Urinary bladder (tissue), 4 donors: ENCODE measurements around the gene SGSH. TPM values are rescaled to one million over a fixed set of nuclear protein-coding genes. Genes with fewer than 3 reads are reported as not detected.
A peak's percentile ranks its signal among the peaks of the same experiment; 100 is the strongest.
"Not testable (repeated sequence)": the region's sequence is repeated elsewhere in the genome, so short reads cannot be mapped to it uniquely, and the experiment has no call there.

Experiments used
- DNase-seq: peaks from one replicate; pipeline ENCODE4 v3.0.0-alpha.2; 2015; ENCODE audit errors: extremely low spot score
- H3K27ac ChIP-seq: one replicate; pipeline ENCODE4 v1.5.1; 2013; ENCODE audit warnings: low read depth, mild to moderate bottlenecking, moderate library complexity
- H3K36me3 ChIP-seq: one replicate; pipeline ENCODE4 v1.6.1; 2013; ENCODE audit warnings: mild to moderate bottlenecking, moderate library complexity; ENCODE audit not compliant: insufficient read depth
- H3K4me1 ChIP-seq: one replicate; pipeline ENCODE4 v1.6.1; 2013; ENCODE audit warnings: mild to moderate bottlenecking, moderate library complexity; ENCODE audit not compliant: insufficient read depth
- H3K4me3 ChIP-seq: one replicate; pipeline ENCODE4 v1.5.1; 2013; ENCODE audit warnings: low read depth, low read length
- WGBS: extraction: QIAGEN DNeasy Blood & Tissue Kit; methylation state at CpG from one replicate; pipeline ENCODE4 v1.1.7; 2013; 5-methylcytosine and 5-hydroxymethylcytosine counted together
- polyA plus RNA-seq: library from polyadenylated mRNA; stranded (reverse); fragments of 200-250 nt; gene quantifications from one replicate; pipeline ENCODE4 v1.2.3, GENCODE V29; 2013
- total RNA-seq: library from RNA; depleted of rRNA; stranded (reverse); fragments of >200 nt; gene quantifications from one replicate; pipeline ENCODE4 v1.2.3, GENCODE V29; 2014
- donor health status: healthy with polysubstance abuse.
- donor health status: healthy.

The SGSH gene
- total and polyA plus RNA-seq, 2 donors = 8.4 to 30.6 TPM

DNA sequence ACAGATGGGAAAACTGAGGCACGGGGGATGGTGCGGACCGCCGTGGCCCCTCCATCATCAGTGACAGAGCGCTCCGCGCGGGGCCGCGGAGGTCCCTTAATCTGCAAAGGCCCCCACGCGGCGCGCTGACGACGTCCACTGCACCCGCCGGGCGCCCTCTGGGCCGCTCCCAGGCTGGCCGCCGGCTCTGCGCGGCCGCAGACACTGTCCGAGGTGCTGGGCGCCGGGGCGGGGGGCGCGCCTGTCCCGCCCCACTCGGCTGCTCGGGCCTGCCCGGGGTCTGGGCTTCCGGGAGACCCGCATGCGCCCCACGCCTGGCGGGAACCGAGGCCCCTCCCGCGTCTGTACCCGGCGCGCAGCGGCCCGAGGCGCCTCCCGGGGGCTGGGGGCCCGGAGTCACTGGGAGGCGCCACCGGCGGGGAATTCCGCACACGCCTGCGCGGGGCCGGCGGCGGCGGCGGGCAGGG lies 40.0 kb upstream of the SGSH start:
- Histone ChIP-seq H3K4me3 (peak overlapping the region; percentile 80), H3K36me3 (no peaks in the 10 kb centered on the region), H3K27ac (peak overlapping the region; percentile 94), H3K4me1 (peaks cover 5% of the 10 kb centered on the region)
- under 1% methylated on average over 63 of the region's 63 CpGs for WGBS
- no peak for DNase-seq

DNA sequence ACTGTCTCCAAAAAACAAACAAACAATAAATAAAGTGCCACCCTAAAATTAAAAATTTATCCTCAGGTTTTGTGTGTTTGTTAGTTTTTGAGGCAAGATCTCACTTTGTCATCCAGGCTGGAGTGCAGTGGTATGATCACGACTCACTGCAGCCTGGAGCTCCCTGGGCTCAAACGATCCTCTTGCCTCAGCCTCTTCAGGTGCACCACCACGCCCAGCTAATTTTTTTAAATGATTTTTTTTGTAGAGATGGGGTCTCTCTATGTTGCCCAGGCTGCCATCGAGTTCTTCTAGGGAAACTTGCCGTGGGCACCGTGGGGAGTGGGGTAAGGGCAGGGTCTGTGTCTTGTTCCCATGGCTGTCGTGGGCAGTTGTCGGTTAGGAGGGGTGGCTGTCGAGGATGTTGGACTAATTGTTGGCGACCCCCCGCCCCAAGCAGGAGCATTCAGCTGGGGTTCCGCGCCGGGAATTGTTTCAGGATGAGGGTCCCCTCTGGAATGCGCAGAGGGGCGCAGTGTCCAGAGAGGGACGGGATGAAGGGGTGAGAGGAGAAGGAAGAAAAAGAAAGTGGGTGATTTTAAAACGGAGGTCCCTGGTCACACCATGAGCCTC lies 39.4 kb upstream of the SGSH start:
- DNase-seq = no peak
- 53% methylated on average over 18 of the region's 18 CpGs for WGBS
- Histone ChIP-seq H3K4me1 (peaks cover 5% of the 10 kb centered on the region), H3K4me3 (peak overlapping the region; percentile 80), H3K36me3 (no peaks in the 10 kb centered on the region), H3K27ac (peak overlapping the region; percentile 94)

DNA sequence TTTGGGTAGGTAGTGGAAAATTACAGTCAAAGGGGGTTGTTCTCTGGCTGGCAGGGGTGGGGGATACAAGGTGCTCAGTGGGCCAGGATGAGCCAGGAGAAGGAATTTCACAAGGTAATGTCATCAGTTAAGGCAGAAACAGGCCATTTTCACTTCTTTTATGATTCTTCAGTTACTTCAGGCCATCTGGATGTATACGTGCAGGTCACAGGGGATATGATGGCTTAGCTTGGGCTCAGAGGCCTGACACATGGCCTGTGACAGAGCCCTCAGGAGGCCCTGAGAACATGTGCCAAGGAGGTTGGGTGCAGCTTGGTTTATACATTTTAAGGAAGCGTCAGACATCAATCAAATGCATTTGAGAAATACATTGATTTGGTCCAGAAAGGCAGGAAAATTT lies 38.2 kb upstream of the SGSH start:
- not testable (repeated sequence) for H3K4me3 ChIP-seq, DNase-seq, H3K36me3 ChIP-seq, H3K27ac ChIP-seq, H3K4me1 ChIP-seq
- 83% methylated on average over 2 of the region's 2 CpGs for WGBS

DNA sequence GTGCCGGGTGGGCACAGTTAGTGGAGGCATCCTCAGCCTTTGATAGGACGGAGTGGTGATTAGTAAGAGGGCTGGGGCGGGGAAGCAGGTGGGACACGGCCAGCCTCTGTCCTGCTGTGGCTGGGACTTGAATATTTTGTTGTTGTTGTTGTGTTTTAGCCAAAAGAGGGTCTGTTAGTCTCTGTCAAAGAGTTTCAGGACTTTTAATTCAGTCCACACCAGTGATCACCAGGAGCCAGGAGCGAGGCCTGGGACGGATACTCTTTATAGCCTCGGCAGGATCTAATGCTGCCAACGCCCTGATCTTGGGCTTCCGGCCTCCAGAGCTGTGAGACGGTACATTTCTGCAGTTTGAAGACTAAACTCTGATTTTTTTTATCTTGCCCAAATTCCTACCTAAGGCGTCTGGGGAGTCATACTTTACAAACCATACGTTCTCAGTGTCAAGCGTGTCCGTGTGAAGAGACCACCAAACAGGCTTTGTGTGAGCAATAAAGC lies 37.6 kb upstream of the SGSH start:
- no peaks in the 10 kb centered on the region for H3K36me3 ChIP-seq
- DNase-seq = no peak
- H3K27ac ChIP-seq = no peak overlapping the region
- H3K4me3 ChIP-seq = no peak overlapping the region
- H3K4me1 ChIP-seq = peaks cover 3% of the 10 kb centered on the region
- WGBS = 61% methylated on average over 14 of the region's 14 CpGs

DNA sequence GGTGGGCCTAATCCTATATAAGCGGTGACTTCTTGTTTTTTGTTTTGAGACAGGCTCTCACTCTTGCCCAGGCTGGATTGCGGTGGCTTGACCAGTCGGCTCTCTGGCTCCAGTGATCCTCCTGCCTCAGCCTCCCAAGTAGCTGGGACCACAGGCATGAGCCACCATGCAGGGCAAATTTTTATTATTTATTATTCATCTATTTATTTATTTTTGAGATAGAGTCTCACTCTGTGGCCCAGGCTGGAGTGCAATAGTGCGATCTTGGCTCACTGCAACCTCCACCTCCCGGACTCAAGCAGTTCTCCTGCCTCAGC lies 35.9 kb upstream of the SGSH start:
- Histone ChIP-seq H3K27ac (no peak overlapping the region), H3K4me3 (no peak overlapping the region), H3K36me3 (no peaks in the 10 kb centered on the region), H3K4me1 (peaks cover 3% of the 10 kb centered on the region)
- DNase-seq = no peak
- WGBS = 95% methylated on average over 5 of the region's 5 CpGs

DNA sequence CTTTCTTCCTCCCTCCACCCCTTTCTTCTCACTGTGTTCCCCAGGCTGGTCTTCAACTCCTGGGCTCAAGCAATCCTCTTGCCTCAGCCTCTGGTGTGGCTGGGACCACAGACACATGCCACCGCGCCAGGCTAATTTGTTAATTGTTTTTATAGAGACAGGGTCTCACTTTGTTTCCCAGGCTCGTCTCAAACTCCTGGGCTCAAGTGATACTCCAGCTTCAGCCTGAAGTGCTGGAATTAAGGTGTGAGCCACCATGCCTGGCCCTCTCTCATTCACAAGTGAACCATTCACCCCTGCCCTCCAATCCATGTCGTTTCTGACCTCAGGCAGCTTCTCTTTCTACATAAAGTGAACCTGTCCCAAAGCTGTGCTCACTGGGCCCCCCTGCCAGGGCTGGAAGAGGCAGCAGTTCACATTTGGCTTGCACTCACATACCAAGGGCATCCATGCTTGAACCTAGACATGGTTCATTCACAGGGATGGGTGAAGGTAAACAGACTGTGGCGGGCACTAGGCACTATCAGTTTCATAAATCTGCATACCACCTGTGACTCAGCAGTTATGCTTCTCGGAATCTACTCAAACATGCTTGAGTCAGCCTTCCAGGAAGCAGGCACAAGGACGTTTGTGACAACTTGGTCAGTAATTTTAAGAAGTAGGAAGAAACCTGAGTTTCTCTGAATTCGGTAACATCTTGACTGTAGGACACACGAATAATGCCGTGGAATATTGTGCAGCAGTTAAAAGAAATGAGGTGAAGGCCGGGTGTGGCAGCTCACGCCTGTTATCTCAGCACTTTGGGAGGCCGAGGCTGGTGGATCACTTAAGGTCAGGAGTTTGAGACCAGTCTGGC lies 34.5 kb upstream of the SGSH start:
- Histone ChIP-seq H3K4me1 (peaks cover under 1% of the 10 kb centered on the region), H3K4me3 (no peak overlapping the region), H3K36me3 (no peaks in the 10 kb centered on the region), H3K27ac (peak overlapping the region; percentile 65)
- 66% methylated on average over 13 of the region's 13 CpGs for WGBS
- DNase-seq = peak; percentile 63

DNA sequence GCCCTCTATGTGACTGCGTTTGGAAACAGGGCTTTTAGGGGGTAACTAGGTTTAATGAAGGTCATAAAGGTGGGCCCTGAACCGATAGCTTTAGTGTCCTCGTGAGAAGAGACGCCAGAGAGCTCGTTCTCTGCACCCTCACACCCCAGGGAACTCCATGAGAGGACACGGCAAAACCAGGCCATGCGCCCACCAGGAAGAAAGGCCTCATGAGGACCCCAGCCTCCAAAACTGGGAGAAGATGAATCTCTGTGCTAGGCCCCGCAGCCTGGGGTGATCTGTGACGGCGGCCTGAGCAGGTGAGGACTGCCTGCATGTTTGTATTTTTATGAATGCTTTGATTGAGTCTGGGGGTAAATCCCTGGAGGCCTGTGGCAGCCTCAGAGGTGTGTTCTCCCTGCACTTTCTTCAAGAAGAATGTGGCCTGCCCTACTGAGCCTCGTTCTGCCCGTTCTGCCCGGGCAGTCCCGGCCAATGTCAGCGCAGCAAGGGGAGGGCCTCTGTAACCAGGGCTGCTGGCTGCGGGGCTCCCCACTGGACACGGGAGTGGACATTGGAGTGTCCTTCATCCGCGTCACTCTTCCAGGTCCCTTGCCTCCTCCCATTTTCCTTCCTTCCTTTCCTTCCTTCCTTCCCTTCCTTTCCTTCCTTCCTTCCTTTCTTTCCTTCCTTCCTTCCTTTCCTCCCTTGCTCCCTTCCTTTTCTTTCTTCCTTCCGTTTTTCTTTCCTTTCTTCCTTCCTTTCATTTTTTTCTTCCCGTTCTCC lies 33.7 kb upstream of the SGSH start:
- DNase-seq = no peak
- Histone ChIP-seq H3K27ac (no peak overlapping the region), H3K4me3 (no peak overlapping the region), H3K4me1 (no peaks in the 10 kb centered on the region), H3K36me3 (no peaks in the 10 kb centered on the region)
- 82% methylated on average over 21 of the region's 21 CpGs for WGBS

DNA sequence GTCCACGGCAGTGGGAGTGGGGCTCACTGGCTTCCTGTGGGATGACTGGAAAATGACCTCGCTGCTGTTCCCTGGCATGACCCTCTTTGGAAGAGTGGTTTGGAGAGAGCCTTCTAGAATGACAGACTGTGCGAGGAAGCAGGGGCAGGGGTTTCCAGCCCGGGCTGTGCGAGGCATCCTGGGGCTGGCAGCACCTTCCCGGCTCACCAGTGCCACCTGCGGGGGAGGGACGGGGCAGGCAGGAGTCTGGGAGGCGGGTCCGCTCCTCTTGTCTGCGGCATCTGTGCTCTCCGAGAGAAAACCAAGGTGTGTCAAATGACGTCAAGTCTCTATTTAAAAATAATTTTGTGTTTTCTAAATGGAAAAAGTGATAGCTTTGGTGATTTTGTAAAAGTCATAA lies 32.7 kb upstream of the SGSH start:
- no peak for DNase-seq
- Histone ChIP-seq H3K27ac (no peak overlapping the region), H3K36me3 (peaks cover 2% of the 10 kb centered on the region), H3K4me3 (no peak overlapping the region), H3K4me1 (no peaks in the 10 kb centered on the region)
- WGBS = 64% methylated on average over 13 of the region's 13 CpGs

DNA sequence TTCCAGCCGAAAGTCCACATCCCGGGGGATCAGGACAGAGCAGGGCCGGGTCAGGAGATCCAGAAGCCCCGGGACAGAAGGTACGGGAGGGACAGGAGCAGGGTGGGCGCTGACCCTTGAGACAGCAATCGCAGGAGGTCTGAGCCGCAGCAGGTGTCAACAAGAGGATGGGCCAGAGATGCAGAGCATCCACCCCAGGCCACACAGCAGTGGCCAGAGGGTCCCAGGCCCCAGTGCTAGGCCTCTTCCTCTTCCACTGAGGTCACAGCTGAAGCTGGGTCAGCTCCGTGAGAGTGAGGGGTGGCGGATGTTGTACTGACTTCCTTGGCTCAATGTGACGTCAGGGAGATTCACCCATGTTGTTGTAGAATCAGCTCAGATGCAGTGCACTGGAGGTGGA lies 31.8 kb upstream of the SGSH start:
- Histone ChIP-seq H3K4me1 (no peaks in the 10 kb centered on the region), H3K4me3 (no peak overlapping the region), H3K36me3 (peaks cover 2% of the 10 kb centered on the region), H3K27ac (no peak overlapping the region)
- WGBS = 91% methylated on average over 11 of the region's 11 CpGs
- DNase-seq = no peak

DNA sequence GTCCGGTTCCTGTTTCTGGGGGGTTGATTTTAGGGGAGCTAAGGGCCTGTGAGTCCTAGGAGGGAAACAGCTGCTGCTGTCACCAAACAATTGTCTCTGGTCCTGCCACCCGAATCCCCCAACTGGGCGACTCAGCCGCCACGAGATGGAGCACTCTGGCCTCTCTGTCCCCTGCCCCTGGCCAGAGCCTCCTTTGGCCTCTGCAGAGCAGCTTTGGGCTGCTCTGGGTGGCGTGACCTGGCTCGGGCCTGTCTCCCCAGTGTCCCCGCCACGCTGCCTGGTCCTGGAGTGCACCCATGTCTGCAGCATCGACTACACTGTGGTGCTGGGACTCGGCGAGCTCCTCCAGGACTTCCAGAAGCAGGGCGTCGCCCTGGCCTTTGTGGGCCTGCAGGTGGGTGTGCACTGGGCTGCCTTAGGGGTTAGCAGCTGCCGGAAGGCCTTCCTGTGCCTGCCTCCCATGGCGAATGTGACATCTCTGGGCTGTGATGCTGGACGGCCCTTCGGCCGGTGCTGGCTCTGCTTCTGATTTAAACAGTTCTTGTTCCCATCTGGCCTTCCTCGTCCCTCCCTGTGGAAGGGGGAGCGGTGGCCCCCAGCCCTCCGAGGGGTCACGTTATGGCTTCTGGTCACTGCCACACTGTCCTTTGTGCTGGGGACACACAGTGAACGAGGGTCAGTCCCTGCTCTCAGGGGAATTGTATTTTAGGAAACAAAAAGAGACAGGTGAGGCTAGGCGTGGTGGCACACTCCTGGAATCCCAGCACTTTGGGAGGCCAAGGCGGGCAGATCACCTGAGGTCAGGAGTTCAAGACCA lies 29.0 kb upstream of the SGSH start:
- H3K36me3 ChIP-seq = peaks cover 2% of the 10 kb centered on the region
- H3K4me1 ChIP-seq = no peaks in the 10 kb centered on the region
- no peak overlapping the region for H3K4me3 ChIP-seq
- 91% methylated on average over 26 of the region's 26 CpGs for WGBS
- H3K27ac ChIP-seq = no peak overlapping the region
- DNase-seq = no peak

DNA sequence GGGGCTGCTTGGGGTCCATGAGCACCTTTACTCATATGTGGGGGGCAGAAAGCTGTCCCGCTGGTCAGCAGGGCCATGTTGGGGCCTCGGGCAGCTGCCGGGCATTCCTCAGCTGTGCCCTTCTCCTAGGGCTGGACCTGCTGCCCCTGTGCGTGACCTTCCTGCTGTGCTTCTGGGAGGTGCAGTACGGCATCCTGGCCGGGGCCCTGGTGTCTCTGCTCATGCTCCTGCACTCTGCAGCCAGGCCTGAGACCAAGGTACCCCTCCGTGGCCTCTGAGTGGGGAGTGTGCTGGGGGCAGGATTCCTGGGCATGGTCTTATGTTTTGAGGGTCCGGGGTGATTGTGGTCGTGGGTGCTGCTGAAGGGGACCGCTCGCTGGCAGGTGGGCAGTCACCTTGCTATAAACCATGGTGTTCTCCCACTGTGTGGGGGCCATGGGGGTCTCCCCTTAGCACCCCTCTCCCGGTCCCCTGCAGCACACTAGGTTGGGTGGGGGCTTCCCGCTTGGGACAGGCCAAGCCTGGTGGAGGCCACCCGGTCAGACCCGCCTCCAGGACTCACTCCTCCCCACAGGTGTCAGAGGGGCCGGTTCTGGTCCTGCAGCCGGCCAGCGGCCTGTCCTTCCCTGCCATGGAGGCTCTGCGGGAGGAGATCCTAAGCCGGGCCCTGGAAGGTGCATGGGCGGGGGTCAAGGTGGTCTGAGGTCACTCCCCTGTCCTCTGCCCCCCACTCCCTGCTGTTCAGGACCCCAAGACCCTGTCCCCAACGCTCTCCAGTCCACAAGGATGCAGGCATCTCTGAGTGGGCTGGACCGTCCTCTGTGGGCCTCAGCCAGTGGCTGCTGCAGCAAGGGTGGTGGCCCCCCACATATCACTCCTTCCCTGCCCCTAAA lies 28.1 kb upstream of the SGSH start:
- Histone ChIP-seq H3K27ac (no peak overlapping the region), H3K4me3 (no peak overlapping the region), H3K36me3 (peaks cover 6% of the 10 kb centered on the region), H3K4me1 (no peaks in the 10 kb centered on the region)
- no peak for DNase-seq
- WGBS = 94% methylated on average over 23 of the region's 23 CpGs

DNA sequence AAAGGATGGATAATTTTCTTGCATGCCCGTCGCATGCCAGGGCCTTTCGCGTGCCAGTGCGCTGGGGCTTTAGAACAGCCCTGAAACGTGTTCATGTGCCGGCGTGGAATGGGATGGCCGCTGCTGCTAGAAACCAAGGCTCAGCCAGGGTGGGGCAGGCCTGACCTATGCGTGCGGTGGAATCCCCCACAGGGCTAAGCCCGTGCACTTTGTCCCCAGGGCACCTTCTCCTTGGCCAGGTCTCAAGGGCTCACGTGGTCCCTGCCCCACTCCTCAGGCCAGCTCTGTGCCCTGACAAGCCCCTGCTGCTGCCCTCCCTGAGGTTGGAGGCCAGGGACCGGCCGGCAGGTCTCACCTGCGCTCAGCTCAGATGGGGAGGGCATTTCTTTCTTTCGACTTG lies 27.4 kb upstream of the SGSH start:
- DNase-seq = no peak
- Histone ChIP-seq H3K4me3 (no peak overlapping the region), H3K27ac (no peak overlapping the region), H3K36me3 (peaks cover 6% of the 10 kb centered on the region), H3K4me1 (no peaks in the 10 kb centered on the region)
- WGBS = 95% methylated on average over 17 of the region's 17 CpGs
